Measurements from ENCODE around the gene HCK. TPM values are rescaled to one million over a fixed set of nuclear protein-coding genes. Genes with fewer than 3 reads are reported as not detected.

The HCK gene
- total RNA-seq, 3 donors from 2014 or later, result 6.2 to 17.3 (median 13.4) TPM

DNA sequence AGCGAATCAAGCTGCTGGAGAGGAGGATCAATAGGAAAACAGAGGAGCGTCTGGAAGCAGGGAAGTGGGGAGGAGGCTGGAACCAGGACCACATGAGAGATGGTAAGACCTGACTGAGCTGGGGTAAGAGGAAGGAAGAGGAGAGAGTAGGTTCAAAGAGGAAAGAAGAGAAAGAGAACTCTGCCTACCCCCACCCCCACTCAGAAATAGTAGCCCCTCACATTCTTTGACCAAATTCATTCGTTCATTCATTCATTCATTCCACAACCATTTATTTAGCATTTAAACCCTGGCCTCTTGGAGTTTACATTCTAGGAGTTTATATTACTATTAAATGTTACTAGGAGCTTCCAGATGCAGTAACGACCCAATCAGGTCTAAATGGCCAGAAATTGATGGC, 15.8 kb upstream of the HCK start:
- H3K9me3 ChIP-seq, result no peaks in the 10 kb centered on the region
- H3K4me3 ChIP-seq, result no peak overlapping the region
- H3K36me3 ChIP-seq (ENCODE audit: low read depth), result no peaks in the 10 kb centered on the region
- peaks cover 3% of the 10 kb centered on the region for H3K4me1 ChIP-seq (ENCODE audit: low read depth)
- intact Hi-C loops (cut with DNase I, micrococcal nuclease), result loop anchor here in 1 of 2 donors (5.0 kb wide), 1 partner anchor 214 kb away; no protein-coding TSS in a partner anchor
- ATAC-seq (no peak), DNase-seq (no peak)
- TF ChIP-seq, protein P1, sequence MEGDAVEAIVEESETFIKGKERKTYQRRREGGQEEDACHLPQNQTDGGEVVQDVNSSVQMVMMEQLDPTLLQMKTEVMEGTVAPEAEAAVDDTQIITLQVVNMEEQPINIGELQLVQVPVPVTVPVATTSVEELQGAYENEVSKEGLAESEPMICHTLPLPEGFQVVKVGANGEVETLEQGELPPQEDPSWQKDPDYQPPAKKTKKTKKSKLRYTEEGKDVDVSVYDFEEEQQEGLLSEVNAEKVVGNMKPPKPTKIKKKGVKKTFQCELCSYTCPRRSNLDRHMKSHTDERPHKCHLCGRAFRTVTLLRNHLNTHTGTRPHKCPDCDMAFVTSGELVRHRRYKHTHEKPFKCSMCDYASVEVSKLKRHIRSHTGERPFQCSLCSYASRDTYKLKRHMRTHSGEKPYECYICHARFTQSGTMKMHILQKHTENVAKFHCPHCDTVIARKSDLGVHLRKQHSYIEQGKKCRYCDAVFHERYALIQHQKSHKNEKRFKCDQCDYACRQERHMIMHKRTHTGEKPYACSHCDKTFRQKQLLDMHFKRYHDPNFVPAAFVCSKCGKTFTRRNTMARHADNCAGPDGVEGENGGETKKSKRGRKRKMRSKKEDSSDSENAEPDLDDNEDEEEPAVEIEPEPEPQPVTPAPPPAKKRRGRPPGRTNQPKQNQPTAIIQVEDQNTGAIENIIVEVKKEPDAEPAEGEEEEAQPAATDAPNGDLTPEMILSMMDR (IDR thresholded peaks at IDR 0.05), result no peak

DNA sequence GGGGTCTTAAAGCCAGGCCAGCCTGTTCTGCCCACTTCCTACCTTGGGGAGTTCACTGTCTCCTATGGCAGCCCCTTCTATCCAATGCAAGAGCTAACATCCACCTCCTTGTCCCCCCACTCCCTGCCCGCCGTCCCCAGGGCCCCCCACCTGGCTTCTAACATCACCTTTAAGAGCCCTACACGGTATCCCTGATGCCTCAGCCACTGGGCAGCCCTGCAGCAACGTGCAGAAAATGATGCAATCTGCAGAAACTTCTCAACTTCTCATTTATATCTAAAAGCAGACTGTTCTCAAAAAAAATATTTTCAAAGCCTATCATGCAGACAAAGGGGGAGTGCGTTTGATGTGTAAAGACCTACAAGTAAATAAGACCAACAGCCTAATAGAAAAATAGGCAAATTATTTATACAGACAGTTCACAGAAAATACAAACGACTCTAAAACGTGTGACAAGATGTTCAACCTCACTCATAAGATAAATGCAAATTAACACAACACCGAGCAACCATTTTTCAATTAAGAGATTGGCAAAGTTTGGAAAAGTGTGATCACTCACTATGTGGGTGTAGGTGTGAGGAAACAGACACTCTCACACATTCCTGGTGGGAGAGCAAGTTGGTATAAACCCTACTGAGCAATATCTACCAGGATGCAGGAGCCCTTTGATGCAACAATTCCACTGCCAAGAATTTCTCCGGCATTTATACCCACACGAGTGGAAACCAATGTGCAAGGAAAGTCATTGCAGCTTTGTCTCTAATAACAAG, 15.1 kb upstream of the HCK start:
- Histone ChIP-seq H3K9me3 (no peaks in the 10 kb centered on the region), H3K4me3 (no peak overlapping the region), H3K4me1 (ENCODE audit: low read depth) (no peaks in the 10 kb centered on the region), H3K36me3 (ENCODE audit: low read depth) (no peaks in the 10 kb centered on the region)
- intact Hi-C loops (cut with DNase I, micrococcal nuclease), result loop anchor here in 1 of 2 donors (5.0 kb wide), 1 partner anchor 215 kb away; no protein-coding TSS in a partner anchor
- DNase-seq (no peak), ATAC-seq (no peak)
- TF ChIP-seq, protein P1 (IDR thresholded peaks at IDR 0.05), result no peak

DNA sequence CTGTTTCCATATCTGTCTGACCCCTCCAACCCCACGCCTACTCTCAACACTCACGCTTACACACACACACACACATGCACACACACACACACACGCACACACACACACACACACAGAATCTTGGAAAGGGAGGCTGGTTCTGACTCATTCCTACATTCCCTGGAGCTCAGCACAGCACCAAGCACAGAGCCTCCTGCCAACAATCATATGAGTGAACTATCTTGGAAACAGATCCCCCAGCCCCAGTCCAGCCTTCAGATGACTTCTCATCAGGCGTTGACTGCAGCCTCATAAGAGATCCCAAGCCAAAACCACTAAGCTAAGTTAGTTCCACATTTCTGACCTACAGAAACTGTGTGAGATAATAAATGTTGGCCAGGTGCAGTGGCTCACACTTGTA, 14.1 kb upstream of the HCK start:
- no peak for DNase-seq
- no peak for ATAC-seq

DNA sequence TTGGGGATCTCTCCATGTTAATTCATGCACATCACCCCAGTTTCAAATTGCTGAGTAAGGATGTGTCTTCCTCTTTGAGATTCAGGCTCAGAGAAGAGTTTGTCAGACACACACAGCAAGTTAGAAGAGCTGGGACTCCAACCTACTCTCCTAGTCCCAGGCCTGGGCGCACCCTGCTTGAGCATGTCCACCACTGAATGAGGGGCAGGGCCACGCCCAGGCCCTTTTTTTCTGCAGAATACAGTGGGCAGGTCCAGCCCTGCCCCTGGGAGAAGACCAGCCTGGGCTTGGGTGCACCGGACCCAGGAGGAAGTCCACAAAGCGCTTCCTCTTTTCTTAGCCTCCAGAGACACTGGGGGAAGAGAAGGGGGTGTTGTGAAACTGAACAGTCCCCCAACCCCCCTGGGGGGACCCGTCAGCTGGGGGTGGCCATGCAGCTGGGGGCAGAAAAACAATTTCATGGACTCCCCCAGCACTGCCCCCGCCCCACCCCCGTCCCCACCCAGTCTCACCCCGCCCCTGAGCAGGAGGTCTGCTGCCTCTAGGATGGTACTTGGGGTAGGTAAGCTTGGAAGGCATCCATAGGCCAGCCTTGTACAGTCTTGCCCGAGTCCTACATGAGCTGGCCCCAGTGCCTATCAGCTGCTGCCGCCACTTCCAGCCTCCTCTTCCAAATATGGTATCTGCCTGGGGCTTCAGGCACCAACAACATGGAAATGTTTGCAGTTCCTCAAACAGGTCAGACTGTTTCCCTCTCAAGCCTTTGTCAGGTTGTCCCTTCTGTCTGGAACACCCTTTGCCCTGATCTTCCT, 11.7 kb upstream of the HCK start:
- DNase-seq, result peak in 2 of 3 donors; percentile 36 to 69
- Histone ChIP-seq H3K36me3 (ENCODE audit: low read depth) (no peaks in the 10 kb centered on the region), H3K9me3 (no peaks in the 10 kb centered on the region), H3K4me3 (no peak overlapping the region), H3K4me1 (ENCODE audit: low read depth) (no peaks in the 10 kb centered on the region)
- ATAC-seq, result peak; percentile 87
- intact Hi-C loops (cut with DNase I, micrococcal nuclease), result no loop called here
- TF ChIP-seq, protein P1 (IDR thresholded peaks at IDR 0.05), result no peak

More for the DNA sequence above, 14.1 kb upstream of the HCK start:
- TF ChIP-seq, protein P1 (IDR thresholded peaks at IDR 0.05), result no peak
- no peaks in the 10 kb centered on the region for H3K4me1 ChIP-seq (ENCODE audit: low read depth)
- H3K36me3 ChIP-seq (ENCODE audit: low read depth), result no peaks in the 10 kb centered on the region
- H3K4me3 ChIP-seq, result no peak overlapping the region
- no peaks in the 10 kb centered on the region for H3K9me3 ChIP-seq
- intact Hi-C loops (cut with DNase I, micrococcal nuclease), result loop anchor here in 1 of 2 donors (5.0 kb wide), 1 partner anchor 216 kb away; no protein-coding TSS in a partner anchor

DNA sequence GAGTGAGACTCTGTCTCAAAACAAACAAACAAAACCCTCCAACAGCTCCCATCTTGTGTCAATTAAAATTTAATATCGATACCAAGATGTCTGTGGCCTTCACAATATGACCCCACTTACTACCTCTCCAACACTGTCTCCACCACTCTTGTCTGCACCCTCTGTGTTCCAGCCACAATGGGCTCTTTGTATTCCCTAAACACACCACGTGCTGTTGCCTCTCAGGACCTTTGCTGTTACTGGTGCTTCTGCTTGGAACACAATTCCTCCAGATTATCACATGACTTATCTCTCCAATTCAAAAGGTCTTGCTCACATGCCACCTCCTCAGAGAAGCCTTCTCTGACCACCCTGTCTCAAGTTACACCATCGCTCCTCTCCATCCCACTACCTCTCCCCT, 6.0 kb upstream of the HCK start:
- intact Hi-C loops (cut with DNase I, micrococcal nuclease), result no loop called here
- no peaks in the 10 kb centered on the region for H3K4me1 ChIP-seq (ENCODE audit: low read depth)
- H3K9me3 ChIP-seq, result no peaks in the 10 kb centered on the region
- no peak overlapping the region for H3K4me3 ChIP-seq
- TF ChIP-seq, protein P1 (IDR thresholded peaks at IDR 0.05), result no peak
- no peaks in the 10 kb centered on the region for H3K36me3 ChIP-seq (ENCODE audit: low read depth)
- ATAC-seq (no peak), DNase-seq (no peak)

All from mucosa of descending colon (tissue), 3 donors.